UCSD-AML1 (cell line): ENCODE measurements around the gene IGF2R.
"Not testable (repeated sequence)": the region's sequence is repeated elsewhere in the genome, so short reads cannot be mapped to it uniquely, and the experiment has no call there.

Experiments
- DNase-seq: peaks from one replicate; lab custom pipeline; 2025; ENCODE audit not compliant: unreplicated experiment; lab: John Stamatoyannopoulos, UW

Gene IGF2R

DNA sequence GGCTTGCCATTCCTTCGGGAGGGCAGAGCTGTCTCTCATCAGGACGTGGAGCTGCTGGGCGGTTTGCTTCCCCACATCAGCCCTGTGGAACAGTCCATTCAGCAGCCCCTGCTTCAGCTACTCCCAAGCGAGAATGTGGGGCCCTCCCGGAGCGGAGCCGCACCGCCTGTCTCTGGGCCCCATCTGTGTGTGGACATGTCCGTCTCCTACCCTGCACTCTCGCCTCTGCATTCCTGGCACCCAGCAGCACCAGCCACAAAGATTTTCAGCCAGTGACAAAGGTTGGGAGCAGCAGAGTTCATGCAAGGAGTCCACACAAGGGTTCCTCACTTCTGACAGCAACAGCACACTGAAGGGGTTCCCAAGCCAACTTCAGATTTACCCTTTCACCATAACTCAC, 123.7 kb downstream of the IGF2R start:
- DNase-seq, result no peak

GRCh38 chr6:160093061-160093460, 124.2 kb downstream of the IGF2R start:
- no peak for DNase-seq

GRCh38 chr6:160093946-160094345, 125.1 kb downstream of the IGF2R start:
- no peak for DNase-seq

GRCh38 chr6:160095146-160095845, 126.4 kb downstream of the IGF2R start:
- no peak for DNase-seq

- DNase-seq, result peak; percentile 29
These were observed 132.7 kb downstream of the IGF2R start for GRCh38 chr6:160101277-160102205.

DNA sequence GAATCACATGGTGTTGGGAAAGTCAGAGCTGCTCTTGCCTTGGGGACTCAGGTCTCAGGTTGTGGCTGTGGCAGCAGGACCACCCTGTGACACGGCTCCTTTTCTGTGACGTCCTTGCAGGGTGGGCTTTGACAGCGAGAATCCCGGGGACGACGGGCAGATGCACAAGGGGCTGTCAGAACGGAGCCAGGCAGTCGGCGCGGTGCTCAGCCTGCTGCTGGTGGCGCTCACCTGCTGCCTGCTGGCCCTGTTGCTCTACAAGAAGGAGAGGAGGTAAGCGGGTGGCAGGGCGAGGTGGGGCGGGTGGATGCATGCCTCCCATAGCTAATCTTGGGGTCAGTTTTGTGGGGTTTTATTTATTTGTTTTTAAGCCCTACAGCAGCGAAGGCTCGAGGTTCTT, 133.5 kb downstream of the IGF2R start:
- DNase-seq, result no peak

GRCh38 chr6:160102956-160103824, 134.3 kb downstream of the IGF2R start:
- no peak for DNase-seq

DNA sequence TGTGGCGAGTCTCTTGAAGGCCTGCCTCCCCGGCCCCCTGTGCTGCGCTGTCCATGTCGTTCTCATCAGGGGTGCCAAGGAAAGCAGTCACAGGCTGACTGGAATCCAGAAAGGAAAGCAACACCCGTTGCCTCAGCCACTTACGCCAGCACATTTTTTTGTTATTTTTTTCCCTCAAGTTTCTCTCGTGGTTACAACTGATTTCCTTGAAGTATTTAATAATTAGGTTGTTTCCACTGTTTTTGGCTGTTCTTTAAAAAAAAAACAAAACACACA, 134.9 kb downstream of the IGF2R start:
- DNase-seq, result no peak

- DNase-seq, result no peak
These were observed 136.1 kb downstream of the IGF2R start for GRCh38 chr6:160104821-160105517.

GRCh38 chr6:160106010-160106409, 137.1 kb downstream of the IGF2R start:
- no peak for DNase-seq

DNA sequence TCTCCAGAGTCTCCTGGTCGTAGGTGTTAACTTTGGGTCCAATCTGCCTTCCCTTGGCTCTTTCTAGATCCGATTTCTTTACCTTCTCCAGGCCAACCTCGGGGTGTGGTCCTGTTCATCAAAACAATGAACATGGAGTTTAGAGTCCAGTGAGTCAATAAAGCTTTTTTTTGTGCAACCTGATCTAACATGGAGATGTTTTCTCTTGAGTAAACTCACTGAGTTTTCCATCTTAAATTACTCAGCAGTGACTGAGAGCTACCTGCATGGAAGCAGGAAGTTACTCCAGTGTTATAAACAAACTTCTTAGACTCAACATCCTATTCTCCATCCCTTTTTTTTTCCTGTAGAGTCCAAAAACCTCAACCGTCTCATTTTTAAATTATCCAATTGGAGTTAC, 137.8 kb downstream of the IGF2R start:
- no peak for DNase-seq

GRCh38 chr6:160108077-160108476, 139.2 kb downstream of the IGF2R start:
- no peak for DNase-seq

DNA sequence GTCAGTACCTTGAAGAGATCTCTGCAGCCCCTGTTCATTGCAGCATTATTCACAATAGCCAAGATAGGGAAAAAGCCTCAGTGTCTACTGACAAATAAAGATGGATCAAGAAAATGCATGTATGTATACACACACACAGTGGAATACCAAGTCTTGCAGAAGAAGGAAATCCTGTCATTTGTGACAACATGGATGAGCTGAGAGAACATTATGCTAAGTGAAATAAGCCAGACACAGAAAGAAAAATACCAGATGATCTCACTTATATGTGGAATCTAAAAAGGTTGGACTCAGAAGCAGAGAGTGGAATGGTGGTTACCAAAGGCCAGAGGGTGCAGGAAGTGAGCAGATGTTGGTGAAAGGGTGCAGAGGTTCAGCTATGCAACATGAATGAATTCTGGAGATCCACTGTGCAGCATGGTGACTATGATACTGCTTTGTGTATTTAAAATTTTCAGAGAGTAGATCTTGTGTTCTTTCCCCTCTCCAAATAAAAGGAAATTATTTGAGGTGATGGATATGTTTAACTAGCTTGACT, 141.8 kb downstream of the IGF2R start:
- DNase-seq, result no peak

DNA sequence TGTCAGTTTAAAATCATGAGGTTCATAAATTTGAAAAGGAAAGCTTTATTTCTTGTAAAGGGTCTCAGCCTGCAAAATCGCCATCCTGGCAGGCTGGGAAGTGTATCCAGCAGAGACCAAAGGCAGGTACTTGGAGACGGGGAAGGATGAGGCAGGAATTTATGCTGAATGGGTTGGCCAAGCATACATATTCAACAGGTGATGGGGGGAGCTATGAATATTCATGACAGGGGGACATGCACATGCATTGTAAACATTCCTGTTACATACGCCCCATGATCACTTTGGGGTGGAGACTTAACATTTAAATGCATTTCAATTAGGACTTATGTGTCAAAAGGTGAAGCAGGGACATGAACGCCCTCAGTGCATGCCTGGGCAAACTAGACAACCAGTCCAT, 142.9 kb downstream of the IGF2R start:
- DNase-seq, result no peak

DNA sequence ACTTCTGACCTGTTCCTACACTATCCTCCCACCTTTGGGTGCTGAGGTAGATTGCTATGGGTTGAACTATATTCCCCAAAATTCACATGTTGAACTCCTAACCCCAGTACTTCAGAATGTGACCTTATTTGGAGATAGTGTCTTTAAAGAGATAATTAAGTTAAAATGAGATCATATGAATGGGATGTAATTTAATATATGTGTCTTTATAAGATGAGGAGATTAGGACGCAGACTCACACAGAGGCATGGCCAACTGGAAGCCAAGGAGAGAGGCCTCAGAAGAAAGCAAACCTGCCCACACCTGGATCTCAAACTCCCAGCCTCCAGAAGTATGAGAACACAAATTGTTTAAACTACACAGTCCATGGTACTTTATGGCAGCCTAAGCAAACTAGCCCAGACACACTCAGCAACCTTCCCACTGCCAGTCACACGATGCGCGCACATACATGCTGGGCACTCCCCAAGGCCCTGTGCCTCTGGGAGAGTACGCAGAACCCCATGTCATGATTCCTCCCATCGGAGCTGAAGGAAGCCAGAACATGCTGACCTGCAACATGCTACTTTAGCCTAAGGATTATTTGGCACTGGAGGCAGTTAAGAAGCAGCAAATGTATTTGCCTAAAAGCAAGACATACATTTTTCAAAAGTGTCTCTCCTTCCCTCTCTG, 143.9 kb downstream of the IGF2R start:
- DNase-seq, result no peak

DNA sequence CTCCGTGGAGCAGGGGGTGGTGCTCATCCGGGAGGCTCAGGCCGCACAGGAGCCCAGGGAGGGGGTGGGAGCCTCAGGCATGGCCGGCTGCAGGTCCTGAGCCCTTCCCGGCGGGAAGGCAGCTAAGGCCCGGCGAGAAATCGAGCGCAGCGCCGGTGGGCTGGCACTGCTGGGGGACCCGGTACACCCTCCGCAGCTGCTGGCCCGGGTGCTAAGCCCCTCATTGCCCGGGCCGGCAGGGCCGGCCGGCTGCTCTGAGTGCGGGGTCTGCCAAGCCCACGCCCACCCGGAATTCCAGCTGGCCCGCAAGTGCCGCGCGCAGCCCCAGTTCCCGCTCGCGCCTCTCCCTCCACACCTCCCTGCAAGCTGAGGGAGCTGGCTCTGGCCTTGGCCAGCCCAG, 145.7 kb downstream of the IGF2R start:
- DNase-seq, result not testable (repeated sequence)

DNA sequence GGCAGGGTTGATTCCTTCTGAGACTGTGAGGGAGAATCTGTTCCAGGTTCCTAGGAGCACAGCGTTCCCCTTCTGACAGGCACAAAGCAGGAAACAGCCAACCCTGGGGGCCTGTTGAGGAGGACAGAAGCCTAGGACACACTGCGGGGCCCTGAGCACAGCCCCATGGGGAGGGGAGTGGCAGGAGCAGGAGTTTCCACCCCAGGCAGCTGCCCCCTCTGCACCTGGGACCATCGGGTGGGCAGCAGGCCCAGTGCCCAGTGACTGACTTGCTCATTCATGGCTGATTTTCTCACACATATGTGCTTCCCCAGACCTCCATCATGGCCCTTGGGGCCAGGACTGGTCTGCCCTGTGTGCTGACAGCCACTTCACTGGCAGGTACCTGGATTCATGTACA, 146.5 kb downstream of the IGF2R start:
- DNase-seq, result no peak

GRCh38 chr6:160116411-160116810, 147.5 kb downstream of the IGF2R start:
- no peak for DNase-seq

- DNase-seq, result no peak
These were observed 148.3 kb downstream of the IGF2R start for GRCh38 chr6:160117137-160117536.

GRCh38 chr6:160118620-160119229, 149.8 kb downstream of the IGF2R start:
- DNase-seq, result no peak
